H1 (cell line): Measurements from ENCODE around the gene PPM1F. TPM values are rescaled to one million over a fixed set of nuclear protein-coding genes. Genes with fewer than 3 reads are reported as not detected.

ENCODE experiments used
- E2F6 ChIP-seq: IDR thresholded peaks from 2 replicates; pipeline ENCODE4 v1.6.1; 2012; ENCODE audit warnings: inconsistent platforms
- SP4 ChIP-seq: IDR thresholded peaks from 2 replicates; pipeline ENCODE4 v1.6.1; 2012; ENCODE audit warnings: low read length, inconsistent platforms
- SRF ChIP-seq: IDR thresholded peaks from 2 replicates; pipeline ENCODE4 v1.6.1; 2011; ENCODE audit warnings: mild to moderate bottlenecking, low read depth, low read length, moderate library complexity
- polyA plus RNA-seq, 7 experiments: library from polyadenylated mRNA; depleted of rRNA in 3 of 7; stranded (reverse) in 5 of 7; unstranded in 2 of 7; fragments of >200 nt in 5 of 7; fragments of 200-250 nt in 2 of 7; gene quantifications; 1 replicate in 5 of 7; 2 replicates in 1 of 7; 4 replicates in 1 of 7; pipeline versions ENCODE4 v1.2.1 to v1.2.3, GENCODE V29; 2011 to 2013; ENCODE audit warnings: missing spikeins in 2 of 7, mixed read lengths in 2 of 7
- total RNA-seq: library from RNA; stranded (reverse); fragmentation: NEBNext Ultra II Directional; extraction: Animal tissue kit (Norgen Biotek cat#: 25700); gene quantifications from 2 replicates; pipeline ENCODE4 v1.2.1, GENCODE V29; 2021

The PPM1F gene
- total and polyA plus RNA-seq, 2 of the 8 experiments (the other 6 are each of a cell fraction or from before 2014, with no cell fraction given): 12.4 to 22.8 TPM

DNA sequence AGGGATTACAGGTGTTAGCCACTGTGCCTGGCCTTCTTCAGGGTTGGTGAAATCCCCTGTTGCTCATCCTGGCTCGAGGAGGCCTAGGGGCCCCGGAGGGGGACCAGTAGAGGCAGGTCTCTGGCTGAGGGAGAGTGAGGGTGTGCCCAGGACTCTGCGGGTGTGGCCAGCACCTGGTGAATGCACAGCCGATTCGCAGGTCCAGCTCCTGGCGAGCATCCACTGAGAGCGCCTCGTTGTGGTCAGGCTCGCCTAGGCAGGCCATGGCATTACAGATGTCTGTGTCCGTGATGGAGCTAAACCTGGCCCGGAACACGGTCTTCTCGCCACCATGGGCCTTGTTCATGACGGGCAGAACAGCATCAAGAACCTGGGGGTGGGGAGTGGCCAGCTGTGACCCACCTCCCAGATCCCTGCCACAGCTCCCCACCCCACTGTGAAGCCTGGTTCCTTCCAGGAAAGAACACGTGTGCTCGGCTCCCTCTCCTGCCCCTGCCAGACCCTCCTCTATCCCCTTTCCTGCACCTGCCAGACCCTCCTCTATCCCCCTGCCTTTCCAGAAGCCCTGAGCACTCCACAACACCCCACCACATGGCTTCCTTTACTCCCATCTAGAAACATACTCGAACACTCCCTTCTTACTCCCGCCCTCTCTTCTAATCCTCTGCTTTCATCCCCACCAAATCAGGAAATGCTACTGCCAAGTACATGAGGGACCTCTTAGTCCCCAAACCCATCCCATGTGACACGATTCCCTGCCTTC, 17.6 kb upstream of the PPM1F start (continued):
- TF ChIP-seq E2F6 (no peak), SRF (no peak), SP4 (no peak)
